ENCODE data around the gene B4GALT1.

The B4GALT1 gene

GRCh38 chr9:33196736-33197135, 29.6 kb upstream of the B4GALT1 start:
- Histone ChIP-seq H3K36me3 (ENCODE audit: control insufficient read depth in 5 of 5, insufficient read depth in 5 of 5, low read length in 5 of 5) (no peaks in the 10 kb centered on the region), H3K27me3 (ENCODE audit: control insufficient read depth in 5 of 5, insufficient read depth in 4 of 5, low read length in 5 of 5) (no peaks in the 10 kb centered on the region), H3K9ac (ENCODE audit: low read length in 5 of 5) (peak overlapping the region in 1 of 5 donors; percentile 49), H3K27ac (ENCODE audit: low read depth, low read length) (peak overlapping the region; percentile 45), H3K4me1 (ENCODE audit: control insufficient read depth in 5 of 5, insufficient read depth in 5 of 5, low read length in 5 of 5) (peaks cover 0 to 28% (median 25%) of the 10 kb centered on the region in 5 donors), H3K4me3 (ENCODE audit: low read depth in 1 of 5, low read length in 5 of 5) (no peak overlapping the region), H3K9me3 (ENCODE audit: control insufficient read depth in 5 of 5, low read length in 5 of 5) (no peaks in the 10 kb centered on the region)

- no peak overlapping the region for H3K27ac ChIP-seq (ENCODE audit: low read depth, low read length)
- no peaks in the 10 kb centered on the region for H3K36me3 ChIP-seq (ENCODE audit: control insufficient read depth in 5 of 5, insufficient read depth in 5 of 5, low read length in 5 of 5)
- no peaks in the 10 kb centered on the region for H3K27me3 ChIP-seq (ENCODE audit: control insufficient read depth in 5 of 5, insufficient read depth in 4 of 5, low read length in 5 of 5)
- H3K9me3 ChIP-seq (ENCODE audit: control insufficient read depth in 5 of 5, low read length in 5 of 5): no peaks in the 10 kb centered on the region
- peaks cover 0 to 35% (median 26%) of the 10 kb centered on the region in 5 donors for H3K4me1 ChIP-seq (ENCODE audit: control insufficient read depth in 5 of 5, insufficient read depth in 5 of 5, low read length in 5 of 5)
- H3K4me3 ChIP-seq (ENCODE audit: low read depth in 1 of 5, low read length in 5 of 5): no peak overlapping the region
- no peak overlapping the region for H3K9ac ChIP-seq (ENCODE audit: low read length in 5 of 5)
These were observed 26.7 kb upstream of the B4GALT1 start for GRCh38 chr9:33193818-33194217.

GRCh38 chr9:33192493-33193255, 25.5 kb upstream of the B4GALT1 start:
- H3K4me3 ChIP-seq (ENCODE audit: low read depth in 1 of 5, low read length in 5 of 5): no peak overlapping the region
- no peak overlapping the region for H3K9ac ChIP-seq (ENCODE audit: low read length in 5 of 5)
- peaks cover 2 to 30% (median 21%) of the 10 kb centered on the region in 5 donors for H3K4me1 ChIP-seq (ENCODE audit: control insufficient read depth in 5 of 5, insufficient read depth in 5 of 5, low read length in 5 of 5)
- H3K27me3 ChIP-seq (ENCODE audit: control insufficient read depth in 5 of 5, insufficient read depth in 4 of 5, low read length in 5 of 5): no peaks in the 10 kb centered on the region
- no peaks in the 10 kb centered on the region for H3K9me3 ChIP-seq (ENCODE audit: control insufficient read depth in 5 of 5, low read length in 5 of 5)
- no peak overlapping the region for H3K27ac ChIP-seq (ENCODE audit: low read depth, low read length)
- no peaks in the 10 kb centered on the region for H3K36me3 ChIP-seq (ENCODE audit: control insufficient read depth in 5 of 5, insufficient read depth in 5 of 5, low read length in 5 of 5)

GRCh38 chr9:33190021-33190705, 23.0 kb upstream of the B4GALT1 start:
- Histone ChIP-seq H3K4me1 (ENCODE audit: control insufficient read depth in 5 of 5, insufficient read depth in 5 of 5, low read length in 5 of 5) (peaks cover 15 to 46% (median 40%) of the 10 kb centered on the region in 5 donors), H3K27me3 (ENCODE audit: control insufficient read depth in 5 of 5, insufficient read depth in 4 of 5, low read length in 5 of 5) (no peaks in the 10 kb centered on the region), H3K27ac (ENCODE audit: low read depth, low read length) (no peak overlapping the region)

GRCh38 chr9:33189331-33189791, 22.2 kb upstream of the B4GALT1 start:
- H3K9me3 ChIP-seq (ENCODE audit: control insufficient read depth in 5 of 5, low read length in 5 of 5): no peaks in the 10 kb centered on the region
- H3K9ac ChIP-seq (ENCODE audit: low read length in 5 of 5): no peak overlapping the region
- no peaks in the 10 kb centered on the region for H3K27me3 ChIP-seq (ENCODE audit: control insufficient read depth in 5 of 5, insufficient read depth in 4 of 5, low read length in 5 of 5)
- H3K4me1 ChIP-seq (ENCODE audit: control insufficient read depth in 5 of 5, insufficient read depth in 5 of 5, low read length in 5 of 5): peaks cover 17 to 54% (median 46%) of the 10 kb centered on the region in 5 donors
- no peak overlapping the region for H3K27ac ChIP-seq (ENCODE audit: low read depth, low read length)
- no peaks in the 10 kb centered on the region for H3K36me3 ChIP-seq (ENCODE audit: control insufficient read depth in 5 of 5, insufficient read depth in 5 of 5, low read length in 5 of 5)
- H3K4me3 ChIP-seq (ENCODE audit: low read depth in 1 of 5, low read length in 5 of 5): no peak overlapping the region

More at GRCh38 chr9:33190021-33190705, 23.0 kb upstream of the B4GALT1 start:
- H3K4me3 ChIP-seq (ENCODE audit: low read depth in 1 of 5, low read length in 5 of 5): no peak overlapping the region
- no peaks in the 10 kb centered on the region for H3K9me3 ChIP-seq (ENCODE audit: control insufficient read depth in 5 of 5, low read length in 5 of 5)
- H3K36me3 ChIP-seq (ENCODE audit: control insufficient read depth in 5 of 5, insufficient read depth in 5 of 5, low read length in 5 of 5): no peaks in the 10 kb centered on the region
- no peak overlapping the region for H3K9ac ChIP-seq (ENCODE audit: low read length in 5 of 5)

- Histone ChIP-seq H3K4me3 (ENCODE audit: low read depth in 1 of 5, low read length in 5 of 5) (no peak overlapping the region), H3K9ac (ENCODE audit: low read length in 5 of 5) (no peak overlapping the region), H3K27me3 (ENCODE audit: control insufficient read depth in 5 of 5, insufficient read depth in 4 of 5, low read length in 5 of 5) (no peaks in the 10 kb centered on the region), H3K4me1 (ENCODE audit: control insufficient read depth in 5 of 5, insufficient read depth in 5 of 5, low read length in 5 of 5) (peaks cover 17 to 56% (median 47%) of the 10 kb centered on the region in 5 donors), H3K9me3 (ENCODE audit: control insufficient read depth in 5 of 5, low read length in 5 of 5) (no peaks in the 10 kb centered on the region), H3K36me3 (ENCODE audit: control insufficient read depth in 5 of 5, insufficient read depth in 5 of 5, low read length in 5 of 5) (no peaks in the 10 kb centered on the region), H3K27ac (ENCODE audit: low read depth, low read length) (no peak overlapping the region)
These were observed 21.6 kb upstream of the B4GALT1 start for GRCh38 chr9:33188711-33189110.

GRCh38 chr9:33187519-33188218, 20.5 kb upstream of the B4GALT1 start:
- no peak overlapping the region for H3K9ac ChIP-seq (ENCODE audit: low read length in 5 of 5)
- H3K27me3 ChIP-seq (ENCODE audit: control insufficient read depth in 5 of 5, insufficient read depth in 4 of 5, low read length in 5 of 5): no peaks in the 10 kb centered on the region
- H3K27ac ChIP-seq (ENCODE audit: low read depth, low read length): peak overlapping the region; percentile 67
- no peaks in the 10 kb centered on the region for H3K9me3 ChIP-seq (ENCODE audit: control insufficient read depth in 5 of 5, low read length in 5 of 5)
- no peak overlapping the region for H3K4me3 ChIP-seq (ENCODE audit: low read depth in 1 of 5, low read length in 5 of 5)
- peaks cover 17 to 56% (median 43%) of the 10 kb centered on the region in 5 donors for H3K4me1 ChIP-seq (ENCODE audit: control insufficient read depth in 5 of 5, insufficient read depth in 5 of 5, low read length in 5 of 5)
- no peaks in the 10 kb centered on the region for H3K36me3 ChIP-seq (ENCODE audit: control insufficient read depth in 5 of 5, insufficient read depth in 5 of 5, low read length in 5 of 5)

GRCh38 chr9:33186457-33187168, 19.5 kb upstream of the B4GALT1 start:
- H3K9me3 ChIP-seq (ENCODE audit: control insufficient read depth in 5 of 5, low read length in 5 of 5): no peaks in the 10 kb centered on the region
- no peak overlapping the region for H3K4me3 ChIP-seq (ENCODE audit: low read depth in 1 of 5, low read length in 5 of 5)
- H3K27me3 ChIP-seq (ENCODE audit: control insufficient read depth in 5 of 5, insufficient read depth in 4 of 5, low read length in 5 of 5): no peaks in the 10 kb centered on the region
- H3K4me1 ChIP-seq (ENCODE audit: control insufficient read depth in 5 of 5, insufficient read depth in 5 of 5, low read length in 5 of 5): peaks cover 17 to 59% (median 44%) of the 10 kb centered on the region in 5 donors
- H3K27ac ChIP-seq (ENCODE audit: low read depth, low read length): peak overlapping the region; percentile 67
- H3K36me3 ChIP-seq (ENCODE audit: control insufficient read depth in 5 of 5, insufficient read depth in 5 of 5, low read length in 5 of 5): no peaks in the 10 kb centered on the region
- H3K9ac ChIP-seq (ENCODE audit: low read length in 5 of 5): no peak overlapping the region

- H3K4me3 ChIP-seq (ENCODE audit: low read depth in 1 of 5, low read length in 5 of 5): no peak overlapping the region
- H3K9ac ChIP-seq (ENCODE audit: low read length in 5 of 5): peak overlapping the region in 1 of 5 donors; percentile 32
- peak overlapping the region; percentile 67 for H3K27ac ChIP-seq (ENCODE audit: low read depth, low read length)
These were observed 18.7 kb upstream of the B4GALT1 start for GRCh38 chr9:33185858-33186257.

More at GRCh38 chr9:33185858-33186257, 18.7 kb upstream of the B4GALT1 start:
- Histone ChIP-seq H3K4me1 (ENCODE audit: control insufficient read depth in 5 of 5, insufficient read depth in 5 of 5, low read length in 5 of 5) (peaks cover 17 to 59% (median 44%) of the 10 kb centered on the region in 5 donors), H3K27me3 (ENCODE audit: control insufficient read depth in 5 of 5, insufficient read depth in 4 of 5, low read length in 5 of 5) (no peaks in the 10 kb centered on the region), H3K9me3 (ENCODE audit: control insufficient read depth in 5 of 5, low read length in 5 of 5) (no peaks in the 10 kb centered on the region), H3K36me3 (ENCODE audit: control insufficient read depth in 5 of 5, insufficient read depth in 5 of 5, low read length in 5 of 5) (no peaks in the 10 kb centered on the region)
